ENCODE measurements around the gene PTPRT.
"Not testable (repeated sequence)": the region's sequence is repeated elsewhere in the genome, so short reads cannot be mapped to it uniquely, and the experiment has no call there.

Gene PTPRT

GRCh38 chr20:42900764-42901163, 288.9 kb downstream of the PTPRT start:
- not testable (repeated sequence) for DNase-seq

- DNase-seq, result no peak
Observed at GRCh38 chr20:42895020-42895419, 294.7 kb downstream of the PTPRT start.

- DNase-seq, result no peak
Observed at GRCh38 chr20:42894483-42894882, 295.2 kb downstream of the PTPRT start.

GRCh38 chr20:42889517-42889916, 300.2 kb downstream of the PTPRT start:
- DNase-seq, result no peak

- DNase-seq, result no peak
Observed at GRCh38 chr20:42887281-42887680, 302.4 kb downstream of the PTPRT start.

GRCh38 chr20:42886801-42887200, 302.9 kb downstream of the PTPRT start:
- DNase-seq, result no peak

- DNase-seq, result no peak
Observed at GRCh38 chr20:42886046-42886445, 303.7 kb downstream of the PTPRT start.

GRCh38 chr20:42875581-42875980, 314.1 kb downstream of the PTPRT start:
- no peak for DNase-seq

GRCh38 chr20:42873259-42873658, 316.4 kb downstream of the PTPRT start:
- no peak for DNase-seq

- no peak for DNase-seq
Observed at GRCh38 chr20:42864116-42864515, 325.6 kb downstream of the PTPRT start.

- DNase-seq, result no peak
Observed at GRCh38 chr20:42862446-42862845, 327.3 kb downstream of the PTPRT start.

GRCh38 chr20:42857446-42857845, 332.3 kb downstream of the PTPRT start:
- no peak for DNase-seq

GRCh38 chr20:42855896-42856295, 333.8 kb downstream of the PTPRT start:
- no peak for DNase-seq

GRCh38 chr20:42852691-42853090, 337.0 kb downstream of the PTPRT start:
- DNase-seq, result no peak

- no peak for DNase-seq
Observed at GRCh38 chr20:42846784-42847490, 342.8 kb downstream of the PTPRT start.

- DNase-seq, result no peak
Observed at GRCh38 chr20:42844751-42845150, 345.0 kb downstream of the PTPRT start.

- DNase-seq, result no peak
Observed at GRCh38 chr20:42837456-42837855, 352.2 kb downstream of the PTPRT start.

GRCh38 chr20:42836339-42836738, 353.4 kb downstream of the PTPRT start:
- DNase-seq, result no peak

GRCh38 chr20:42807876-42808275, 381.8 kb downstream of the PTPRT start:
- no peak for DNase-seq

GRCh38 chr20:42795111-42795695, 394.5 kb downstream of the PTPRT start:
- peak; percentile 64 for DNase-seq

- DNase-seq, result no peak
Observed at GRCh38 chr20:42792052-42792451, 397.7 kb downstream of the PTPRT start.

GRCh38 chr20:42790111-42790510, 399.6 kb downstream of the PTPRT start:
- DNase-seq, result no peak

- no peak for DNase-seq
Observed at GRCh38 chr20:42788707-42789106, 401.0 kb downstream of the PTPRT start.

GRCh38 chr20:42785041-42785440, 404.7 kb downstream of the PTPRT start:
- DNase-seq, result no peak

- DNase-seq, result no peak
Observed at GRCh38 chr20:42779216-42779615, 410.5 kb downstream of the PTPRT start.
